HG03342 (cell line): ENCODE data around the gene PBRM1.
A peak's percentile ranks its signal among the peaks of the same experiment; 100 is the strongest.
"Not testable (repeated sequence)": the region's sequence is repeated elsewhere in the genome, so short reads cannot be mapped to it uniquely, and the experiment has no call there.

Source experiments
- ATAC-seq: cut with Tn5 transposase; IDR thresholded peaks from one replicate; pipeline ENCODE4 v1.9.1; 2021; ENCODE audit warnings: mild to moderate bottlenecking, moderate library complexity; ENCODE audit not compliant: unreplicated experiment

Gene PBRM1

DNA sequence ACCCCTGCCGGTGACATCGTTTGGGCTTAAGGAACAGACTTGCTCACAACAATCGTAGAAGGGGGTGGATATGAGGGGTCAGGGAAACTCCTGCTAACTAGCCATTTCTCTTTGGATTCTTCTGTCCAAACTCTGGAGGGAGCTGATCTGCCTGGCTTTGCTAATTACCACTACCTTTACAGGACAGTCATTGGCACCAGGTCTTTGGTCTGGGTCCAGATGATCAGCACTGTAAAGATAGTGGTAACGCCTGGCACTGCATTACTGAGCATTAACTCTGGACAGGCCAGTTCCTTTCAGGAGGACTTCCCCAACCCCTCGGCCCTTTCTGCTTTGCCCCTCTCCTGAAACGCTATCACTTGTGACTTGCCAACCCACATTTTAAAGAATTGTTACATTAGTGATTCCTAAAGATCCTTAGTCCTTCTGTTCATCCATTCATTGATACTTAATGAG, 148.5 kb downstream of the PBRM1 start:
- no peak for ATAC-seq

DNA sequence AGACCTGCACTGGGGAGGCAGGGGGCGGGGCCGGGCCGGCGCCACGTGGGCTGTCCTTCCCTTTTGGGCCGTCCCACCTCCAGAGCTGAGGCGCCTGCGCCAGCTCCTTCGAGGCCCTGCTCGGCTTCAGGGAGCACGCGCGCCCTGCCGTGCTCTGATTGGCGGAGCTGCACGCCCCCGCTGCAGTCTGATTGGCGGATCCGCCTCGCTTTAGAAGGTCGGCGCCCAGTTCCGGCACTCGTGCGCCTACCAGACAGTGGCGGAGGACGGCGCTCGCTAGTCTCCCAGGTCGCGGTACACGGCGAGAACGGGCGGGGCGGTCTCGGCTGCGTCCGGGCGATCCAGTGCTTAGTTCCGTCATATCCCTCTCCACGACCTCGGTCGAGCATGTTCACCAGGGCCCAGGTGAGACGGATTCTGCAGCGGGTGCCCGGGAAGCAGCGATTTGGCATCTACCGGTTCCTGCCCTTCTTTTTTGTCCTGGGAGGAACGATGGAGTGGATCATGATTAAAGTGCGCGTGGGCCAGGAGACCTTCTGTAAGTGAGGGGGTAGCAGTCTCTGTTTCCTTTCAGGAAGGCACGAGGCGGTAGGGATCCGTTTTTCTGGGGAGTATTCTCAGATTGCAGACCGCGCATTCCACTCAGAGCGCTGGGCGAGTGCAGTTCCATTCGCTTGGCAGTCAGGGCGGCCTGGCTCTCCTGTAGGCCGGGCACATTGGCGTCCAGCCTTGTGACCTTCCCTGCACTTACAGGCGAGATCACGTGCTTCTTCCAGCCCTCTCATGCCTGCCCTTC, 149.1 kb downstream of the PBRM1 start, which contains the start of gene UQCC5:
Gene UQCC5, plus strand, starts transcription at position 237 of the 796 bp plus-strand sequence. Its CDS starts 151 bp downstream, at position 388.
- peak; percentile 81 for ATAC-seq

DNA sequence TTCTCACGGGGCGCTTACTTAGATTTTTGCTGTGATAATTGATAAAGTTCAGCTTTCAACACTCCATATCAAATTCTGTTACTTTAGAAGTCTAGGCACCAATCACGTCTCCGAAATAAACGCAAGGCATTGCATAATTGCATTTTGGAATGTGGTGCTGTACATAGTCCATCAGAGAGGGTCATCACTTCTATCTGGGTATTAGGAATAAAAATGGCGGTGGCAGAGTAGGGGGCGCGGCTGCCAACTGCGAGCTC, 149.7 kb downstream of the PBRM1 start:
- no peak for ATAC-seq

DNA sequence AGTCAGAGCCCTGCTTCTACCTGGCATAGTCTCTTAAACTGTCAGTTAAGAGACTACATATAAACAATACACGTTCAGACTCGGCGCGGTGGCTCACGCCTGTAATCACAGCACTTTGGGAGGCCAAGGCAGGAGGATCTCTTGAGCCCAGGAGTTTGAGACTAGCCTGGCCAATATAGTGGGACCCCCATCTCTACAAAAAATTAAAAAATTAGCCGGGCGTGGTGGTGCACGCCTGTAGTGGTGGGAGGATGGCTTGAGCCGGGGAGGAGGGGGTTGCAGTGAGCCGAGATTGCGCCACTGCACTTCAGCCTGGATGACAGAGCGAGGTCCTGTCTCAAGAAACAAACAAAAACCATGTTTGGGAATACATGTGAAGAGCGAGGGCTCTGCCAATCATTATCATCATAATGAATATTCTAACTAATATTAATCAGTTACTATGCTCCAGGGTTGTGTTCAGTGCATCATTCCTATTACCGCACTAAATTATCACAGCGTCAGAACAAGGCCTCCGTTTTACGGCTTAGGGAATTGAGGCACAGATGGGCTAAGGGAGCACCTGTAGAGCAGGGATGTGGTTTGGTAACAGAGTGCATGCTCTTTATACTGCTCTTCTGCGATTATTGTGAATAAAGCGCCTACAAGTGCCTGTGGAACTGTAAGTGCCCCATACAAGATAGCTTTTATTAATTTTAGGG, 150.2 kb downstream of the PBRM1 start:
- no peak for ATAC-seq

DNA sequence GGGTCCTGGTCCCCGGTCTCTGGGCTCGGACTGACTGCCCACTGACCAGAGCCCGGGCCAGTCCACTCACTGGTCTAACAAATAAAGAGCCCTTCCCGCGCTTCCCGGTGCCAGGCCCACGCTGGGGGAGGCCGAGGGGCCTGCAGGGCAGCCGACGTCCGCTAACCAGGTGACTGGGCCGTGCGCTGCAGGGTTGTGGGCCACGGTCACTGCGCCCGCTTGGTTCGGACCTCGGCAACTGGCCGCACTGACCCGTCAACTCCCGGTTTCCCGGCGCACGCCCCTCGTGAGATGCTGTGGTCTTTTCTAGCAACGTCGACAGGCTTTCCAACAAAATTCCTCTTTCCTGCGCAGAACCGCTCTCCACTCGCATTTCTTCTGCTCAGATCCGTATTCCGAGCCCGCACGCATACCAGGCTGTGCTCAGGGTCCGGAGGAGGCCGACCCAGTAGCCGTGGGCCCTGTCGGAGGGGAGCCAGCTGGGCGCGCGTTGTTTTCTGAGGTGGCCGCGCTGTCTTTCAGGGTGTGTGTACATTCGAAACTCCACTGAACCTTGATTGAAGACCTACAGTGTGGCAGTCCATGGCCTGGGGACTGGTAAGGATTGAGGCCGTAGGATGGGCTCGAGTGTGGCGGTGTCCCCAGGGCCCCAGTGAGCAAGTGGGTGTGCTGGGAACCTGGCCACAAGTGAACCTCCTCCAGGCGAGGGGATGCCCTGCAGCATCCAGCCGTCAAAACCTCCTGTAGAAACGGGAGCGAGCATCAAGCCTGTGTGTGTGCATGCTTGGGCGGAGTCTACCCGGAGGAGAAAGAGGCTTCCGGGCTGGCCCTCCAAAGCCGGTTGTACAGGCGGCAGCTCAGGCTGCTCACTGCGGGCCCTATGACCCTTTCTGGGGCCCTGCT, 151.2 kb downstream of the PBRM1 start:
- no peak for ATAC-seq

GRCh38 chr3:52533623-52534280, 152.0 kb downstream of the PBRM1 start, which contains the start of gene NT5DC2:
Gene NT5DC2, minus strand, starts transcription at chr3:52533857. Its CDS starts 120 bp downstream, at chr3:52533737.
- peak; percentile 30 for ATAC-seq

DNA sequence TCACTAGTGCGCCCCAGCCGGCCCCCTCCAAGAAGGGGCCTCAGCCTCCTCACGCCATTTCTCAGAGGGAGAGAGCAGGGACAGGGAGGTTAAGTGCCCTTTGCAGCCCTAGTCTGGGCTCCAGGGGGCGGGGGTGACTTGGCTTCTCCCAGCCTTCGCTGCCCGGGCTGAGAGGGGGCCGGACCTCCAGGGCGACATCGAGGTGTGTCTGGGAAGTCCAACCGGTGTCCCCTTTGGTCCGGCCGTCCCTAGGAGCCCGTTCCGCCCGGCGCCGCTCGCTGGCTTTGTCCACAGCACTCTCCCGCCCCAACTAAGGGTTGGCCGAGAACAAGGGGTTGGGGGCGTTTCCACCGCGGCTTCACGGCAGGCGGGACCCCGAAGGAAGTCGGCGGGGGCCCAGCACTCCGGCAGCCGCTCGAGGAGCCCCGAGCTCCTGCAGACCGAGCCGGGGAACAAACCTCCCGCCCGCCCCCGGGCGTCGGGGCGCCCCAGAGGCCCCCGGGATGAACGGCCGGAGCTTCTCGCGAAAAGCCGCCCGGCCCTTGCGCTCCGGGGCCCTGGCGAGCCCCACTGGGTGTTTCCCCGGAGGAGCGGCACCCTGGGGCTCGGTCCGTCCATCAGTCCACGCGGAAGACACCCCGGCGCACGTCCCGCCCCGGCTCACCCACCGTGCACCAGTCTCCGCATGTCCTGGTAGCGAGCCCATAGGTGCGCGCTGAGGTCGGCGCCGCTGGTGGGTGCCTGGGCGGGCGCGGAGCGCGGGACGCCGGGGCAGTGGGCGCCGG, 152.7 kb downstream of the PBRM1 start:
- ATAC-seq: no peak

- no peak for ATAC-seq
Measured at GRCh38 chr3:52532517-52532837, 153.2 kb downstream of the PBRM1 start.

- no peak for ATAC-seq
Measured at GRCh38 chr3:52531860-52532516, 153.7 kb downstream of the PBRM1 start.

DNA sequence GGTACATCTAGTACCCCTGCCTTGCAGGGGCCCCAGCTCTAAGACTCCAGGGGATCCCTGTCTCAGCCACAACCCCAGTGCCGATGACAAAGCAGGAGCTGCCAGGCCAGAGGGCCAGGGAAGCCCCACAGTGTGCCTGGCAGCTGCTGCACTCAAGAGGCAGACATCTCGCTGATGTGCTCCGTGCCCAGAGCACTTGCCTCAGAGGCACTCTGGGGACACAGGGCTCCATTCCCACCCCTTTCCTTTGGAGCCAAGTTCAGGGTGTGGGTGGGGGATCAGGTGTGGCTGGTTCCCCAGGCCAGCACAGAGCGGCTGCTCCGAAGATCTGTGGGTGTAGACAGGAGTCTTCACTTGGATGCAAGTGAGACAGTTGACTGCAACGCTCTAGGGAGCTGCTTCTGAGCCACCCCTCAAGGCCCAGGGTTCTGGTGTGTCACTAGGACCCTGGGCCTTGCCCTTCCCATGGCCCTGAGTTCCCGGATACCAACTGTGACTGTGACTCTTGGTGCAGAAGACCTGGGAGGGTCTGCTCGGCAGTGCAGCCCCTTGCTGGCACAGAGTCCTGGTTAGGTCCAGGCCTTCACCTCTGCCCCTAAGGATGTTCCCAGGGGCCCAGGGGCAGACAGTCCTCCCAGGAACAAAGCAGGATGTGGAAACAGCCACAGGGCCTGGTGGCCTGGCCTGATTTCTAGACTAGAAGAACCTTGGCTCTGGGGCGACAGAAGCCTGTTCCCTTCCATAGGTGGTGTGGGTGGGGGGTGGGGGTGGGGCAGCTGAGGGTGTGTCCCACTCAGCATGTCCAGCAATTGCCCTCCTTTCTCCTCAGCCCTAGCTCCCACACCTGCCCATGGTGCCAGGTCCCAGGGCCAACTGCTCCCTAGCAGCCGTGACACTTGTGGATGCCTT, 154.5 kb downstream of the PBRM1 start:
- ATAC-seq: no peak

GRCh38 chr3:52529376-52530333, 156.1 kb downstream of the PBRM1 start:
- no peak for ATAC-seq

GRCh38 chr3:52528586-52529375, 156.9 kb downstream of the PBRM1 start:
- ATAC-seq: no peak

DNA sequence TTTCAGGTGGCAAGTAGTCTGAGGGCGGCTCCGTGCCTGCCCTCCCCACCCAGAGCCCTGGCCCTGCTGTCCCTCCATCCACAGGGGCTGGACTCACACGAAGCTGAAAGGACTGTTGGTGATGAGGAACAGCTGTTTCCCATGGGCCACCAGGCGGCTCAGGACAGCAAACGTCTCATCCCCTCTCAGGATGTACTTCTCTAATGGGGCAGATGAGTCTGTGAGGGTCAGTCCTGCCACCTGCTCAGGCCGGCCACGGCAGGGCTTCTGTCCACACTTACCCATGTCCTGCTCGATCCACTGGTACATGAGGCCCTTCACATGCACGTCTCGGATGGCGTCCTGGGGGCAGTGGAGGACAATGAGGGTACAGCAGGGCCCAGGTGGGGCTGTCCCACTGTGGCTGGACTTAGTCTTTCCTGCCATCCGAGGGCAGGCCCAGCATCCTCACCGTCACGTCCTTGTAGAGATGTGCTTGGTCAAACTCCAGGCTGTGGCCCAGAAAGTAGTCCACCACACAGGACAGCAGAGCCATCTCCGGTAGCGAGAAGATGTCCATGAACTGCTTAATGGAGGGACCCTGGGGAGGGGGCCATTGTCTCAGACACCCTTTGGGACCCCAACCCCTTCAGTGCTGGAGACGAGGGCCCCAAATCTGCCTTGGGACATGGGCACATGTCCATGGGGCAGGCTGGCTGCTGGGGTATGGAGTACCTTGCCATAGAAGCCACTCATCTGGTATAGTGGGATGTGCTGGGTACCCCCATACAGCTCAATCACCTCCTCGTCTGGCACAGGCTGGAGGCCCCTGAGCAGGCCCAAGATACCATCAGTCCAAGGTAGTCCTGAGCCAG, 157.8 kb downstream of the PBRM1 start:
- no peak for ATAC-seq

DNA sequence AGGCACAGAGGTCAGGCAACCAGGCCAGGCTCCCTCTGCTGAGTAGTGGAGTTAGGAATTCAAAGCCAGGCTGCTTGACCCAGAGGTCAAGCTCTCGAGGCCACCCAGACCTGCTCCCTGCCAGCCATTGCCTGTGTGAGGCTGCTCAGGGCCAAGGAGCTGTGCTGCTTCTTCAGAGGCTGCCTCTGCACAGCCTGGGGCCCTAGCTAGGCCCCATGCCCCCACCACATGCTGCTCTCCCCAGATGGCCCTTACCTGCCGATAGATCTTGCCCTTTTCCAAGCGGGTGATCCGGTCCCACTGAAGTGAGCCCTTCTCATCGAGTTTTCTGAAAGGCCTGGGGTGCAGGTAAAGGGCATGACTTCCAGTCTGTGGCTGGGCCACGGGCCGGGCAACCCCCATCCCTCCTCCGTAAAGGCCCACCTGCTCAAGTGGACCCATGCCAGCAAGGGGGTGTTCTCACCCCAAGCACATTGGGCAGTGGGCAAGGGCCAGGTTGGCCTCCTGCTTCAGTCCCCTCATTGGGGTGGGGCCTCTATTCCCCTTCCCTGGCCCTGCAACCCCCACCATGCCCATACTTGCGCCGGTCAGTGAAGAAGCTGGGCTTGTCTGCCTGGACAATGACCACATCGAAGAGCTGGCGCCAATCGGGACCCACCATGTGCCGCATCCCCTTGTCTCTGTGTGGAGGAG, 158.5 kb downstream of the PBRM1 start:
- ATAC-seq: no peak

DNA sequence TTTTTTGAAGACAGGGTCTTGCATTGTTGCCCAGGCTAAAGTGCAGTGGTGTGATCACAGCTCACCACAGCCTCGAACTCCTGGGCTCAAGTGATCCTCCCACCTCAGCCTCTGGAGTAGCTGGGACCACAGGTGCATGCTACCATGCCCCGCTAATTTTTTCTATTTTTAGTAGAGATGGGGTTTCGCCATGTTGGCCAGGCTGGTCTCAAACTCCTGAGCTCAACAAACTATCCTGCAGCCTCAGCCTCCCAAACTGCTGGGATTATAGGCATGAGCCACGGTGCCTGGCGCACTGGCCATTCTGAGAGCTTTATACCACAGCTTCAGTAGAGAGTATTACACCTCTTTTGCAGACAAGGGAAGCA, 159.1 kb downstream of the PBRM1 start:
- ATAC-seq: not testable (repeated sequence)
